Fibroblast of lung (primary cell): ENCODE measurements around the gene POLD3. TPM values are rescaled to one million over a fixed set of nuclear protein-coding genes. Genes with fewer than 3 reads are reported as not detected.

ENCODE experiments used
- DNase-seq, 2 donors: peaks; one replicate each; pipeline versions ENCODE4 v3.0.0 to v3.0.0-alpha.2; 2010; ENCODE audit warnings: low read depth in 2 of 2
- H2AFZ ChIP-seq: 2 replicates; pipeline ENCODE4 v1.5.1; 2012; ENCODE audit warnings: low read length, control low read depth, inconsistent platforms
- H3K27ac ChIP-seq: 2 replicates; pipeline ENCODE4 v1.5.1; 2011; ENCODE audit warnings: low read length, control low read depth; ENCODE audit not compliant: insufficient read depth
- H3K27me3 ChIP-seq: 2 replicates; pipeline ENCODE4 v1.5.1; 2011; ENCODE audit warnings: mild to moderate bottlenecking, low read length; ENCODE audit not compliant: control insufficient read depth, insufficient read depth
- H3K36me3 ChIP-seq: 2 replicates; pipeline ENCODE4 v1.5.1; 2011; ENCODE audit warnings: low read length; ENCODE audit not compliant: control insufficient read depth, insufficient read depth
- H3K4me1 ChIP-seq: 2 replicates; pipeline ENCODE4 v1.5.1; 2011; ENCODE audit warnings: low read length; ENCODE audit not compliant: control insufficient read depth, insufficient read depth; ENCODE audit errors: extremely low read depth
- H3K4me2 ChIP-seq: 2 replicates; pipeline ENCODE4 v1.5.1; 2011; ENCODE audit warnings: low read length, control low read depth; ENCODE audit not compliant: insufficient read depth; ENCODE audit errors: extremely low read depth
- H3K4me3 ChIP-seq, 4 experiments: fragments of 200-600 bp in 1 of 4; sonication (generic) in 1 of 4; replicated peaks in 1 of 4; 2 replicates each; pipeline ENCODE4 v1.5.1; 2011 to 2016; ENCODE audit warnings: low read length in 4 of 4, low read depth in 3 of 4, mild to moderate bottlenecking in 3 of 4, control low read depth in 2 of 4, inconsistent platforms in 1 of 4, mixed read lengths in 1 of 4; ENCODE audit not compliant: insufficient read depth in 1 of 4; ENCODE audit errors: control extremely low read depth in 1 of 4
- H3K79me2 ChIP-seq: 2 replicates; pipeline ENCODE4 v1.5.1; 2012; ENCODE audit warnings: mild to moderate bottlenecking, low read length, inconsistent platforms; ENCODE audit not compliant: control insufficient read depth, insufficient read depth
- H3K9ac ChIP-seq: 2 replicates; pipeline ENCODE4 v1.5.1; 2011; ENCODE audit warnings: mild to moderate bottlenecking, low read length, control low read depth; ENCODE audit not compliant: insufficient read depth
- H3K9me3 ChIP-seq: 2 replicates; pipeline ENCODE4 v1.5.1; 2012; ENCODE audit warnings: low read depth, low read length; ENCODE audit not compliant: control insufficient read depth, insufficient read depth
- H4K20me1 ChIP-seq: 2 replicates; pipeline ENCODE4 v1.5.1; 2011; ENCODE audit warnings: low read length; ENCODE audit not compliant: control insufficient read depth, insufficient read depth; ENCODE audit errors: extremely low read depth
- EZH2 ChIP-seq: IDR thresholded peaks from 2 replicates; pipeline ENCODE4 v1.5.1; 2012; ENCODE audit warnings: low read length, control low read depth, mild to moderate bottlenecking; ENCODE audit errors: missing control alignments
- polyA plus RNA-seq, 2 donors: library from polyadenylated mRNA; depleted of rRNA in 1 of 2; stranded (reverse) in 1 of 2; unstranded in 1 of 2; fragments of >200 nt; gene quantifications; 2 replicates each; pipeline ENCODE4 v1.2.1, GENCODE V29; 2011 to 2012; ENCODE audit warnings: missing spikeins in 1 of 2
- total RNA-seq: library from RNA; depleted of rRNA; stranded (reverse); fragments of >200 nt; gene quantifications from 2 replicates; pipeline ENCODE4 v1.2.1, GENCODE V29; 2014
- TF ChIP-seq, protein P1 (sequence below), 2 donors: IDR thresholded peaks in 1 of 2; conservative IDR thresholded peaks in 1 of 2; 1 replicate in 1 of 2; 2 replicates in 1 of 2; pipeline ENCODE4 v1.5.1; 2011 to 2012; ENCODE audit warnings: low read length in 2 of 2, control low read depth in 1 of 2, inconsistent platforms in 1 of 2, low read depth in 1 of 2, mild to moderate bottlenecking in 1 of 2

Gene POLD3
- total and polyA plus RNA-seq, 2 donors (not counting 1 experiment from before 2014, with no cell fraction given), result 9.1 to 13.7 TPM

DNA sequence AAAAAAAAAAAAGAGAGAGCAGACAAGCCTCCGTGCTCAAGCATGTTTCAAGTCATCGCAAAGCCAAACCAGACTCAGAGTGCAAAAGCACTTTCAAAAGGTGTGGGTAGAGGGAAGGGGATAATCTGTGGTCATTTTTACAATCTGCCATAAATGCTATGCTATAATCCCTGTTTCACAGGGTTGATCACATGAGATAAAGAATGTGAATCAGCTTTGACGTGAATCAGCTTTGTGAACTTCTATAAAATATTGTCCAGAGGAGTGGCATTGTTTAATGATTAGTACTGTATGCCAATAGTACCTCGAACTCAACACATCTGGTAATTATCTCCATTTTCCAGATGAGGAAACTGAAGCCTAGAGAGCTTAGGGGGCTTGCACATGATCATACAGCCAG, 20.0 kb upstream of the POLD3 start:
- H3K4me2 ChIP-seq, result no peak overlapping the region

DNA sequence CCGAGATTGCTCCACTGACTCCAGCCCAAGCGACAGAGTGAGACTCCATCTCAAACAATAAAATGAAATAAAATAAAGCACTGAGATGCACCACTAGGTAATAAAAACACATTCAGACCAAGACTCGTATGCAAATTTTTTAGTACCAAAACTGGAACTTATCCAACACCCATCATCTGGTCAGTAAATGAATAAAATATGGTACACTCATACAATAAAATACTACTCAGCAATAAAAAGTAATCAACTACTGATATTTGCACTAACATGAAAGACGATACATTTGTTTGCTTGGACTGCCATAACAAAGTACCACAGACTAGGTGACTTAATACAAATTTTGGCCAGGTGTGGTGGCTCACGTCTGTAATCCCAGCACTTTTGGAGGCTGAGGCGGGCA, 17.8 kb upstream of the POLD3 start:
- Histone ChIP-seq H2AFZ (no peak overlapping the region), H3K9me3 (no peaks in the 10 kb centered on the region), H3K4me2 (no peak overlapping the region), H3K36me3 (no peaks in the 10 kb centered on the region), H3K79me2 (no peaks in the 10 kb centered on the region), H4K20me1 (no peaks in the 10 kb centered on the region), H3K27ac (no peak overlapping the region), H3K27me3 (peaks cover 3% of the 10 kb centered on the region), H3K4me3 (no peak overlapping the region), H3K9ac (no peak overlapping the region), H3K4me1 (no peaks in the 10 kb centered on the region)
- DNase-seq, result no peak
- no peak for TF ChIP-seq EZH2
- TF ChIP-seq, protein P1, sequence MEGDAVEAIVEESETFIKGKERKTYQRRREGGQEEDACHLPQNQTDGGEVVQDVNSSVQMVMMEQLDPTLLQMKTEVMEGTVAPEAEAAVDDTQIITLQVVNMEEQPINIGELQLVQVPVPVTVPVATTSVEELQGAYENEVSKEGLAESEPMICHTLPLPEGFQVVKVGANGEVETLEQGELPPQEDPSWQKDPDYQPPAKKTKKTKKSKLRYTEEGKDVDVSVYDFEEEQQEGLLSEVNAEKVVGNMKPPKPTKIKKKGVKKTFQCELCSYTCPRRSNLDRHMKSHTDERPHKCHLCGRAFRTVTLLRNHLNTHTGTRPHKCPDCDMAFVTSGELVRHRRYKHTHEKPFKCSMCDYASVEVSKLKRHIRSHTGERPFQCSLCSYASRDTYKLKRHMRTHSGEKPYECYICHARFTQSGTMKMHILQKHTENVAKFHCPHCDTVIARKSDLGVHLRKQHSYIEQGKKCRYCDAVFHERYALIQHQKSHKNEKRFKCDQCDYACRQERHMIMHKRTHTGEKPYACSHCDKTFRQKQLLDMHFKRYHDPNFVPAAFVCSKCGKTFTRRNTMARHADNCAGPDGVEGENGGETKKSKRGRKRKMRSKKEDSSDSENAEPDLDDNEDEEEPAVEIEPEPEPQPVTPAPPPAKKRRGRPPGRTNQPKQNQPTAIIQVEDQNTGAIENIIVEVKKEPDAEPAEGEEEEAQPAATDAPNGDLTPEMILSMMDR (conservative IDR thresholded peaks at IDR 0.05 in 1 of 2, IDR thresholded peaks at IDR 0.05 in 1 of 2; ENCODE audit: low read depth in 1 of 2, low read length in 2 of 2), result no peak

More for the DNA sequence above, 20.0 kb upstream of the POLD3 start:
- Histone ChIP-seq H3K9ac (no peak overlapping the region), H3K27me3 (peaks cover 3% of the 10 kb centered on the region), H4K20me1 (no peaks in the 10 kb centered on the region), H3K9me3 (no peaks in the 10 kb centered on the region), H3K4me3 (no peak overlapping the region), H3K27ac (no peak overlapping the region), H2AFZ (no peak overlapping the region), H3K79me2 (no peaks in the 10 kb centered on the region), H3K4me1 (no peaks in the 10 kb centered on the region), H3K36me3 (no peaks in the 10 kb centered on the region)
- DNase-seq, result no peak
- TF ChIP-seq EZH2, result no peak
- TF ChIP-seq, protein P1 (conservative IDR thresholded peaks at IDR 0.05 in 1 of 2, IDR thresholded peaks at IDR 0.05 in 1 of 2; ENCODE audit: low read depth in 1 of 2, low read length in 2 of 2), result no peak

DNA sequence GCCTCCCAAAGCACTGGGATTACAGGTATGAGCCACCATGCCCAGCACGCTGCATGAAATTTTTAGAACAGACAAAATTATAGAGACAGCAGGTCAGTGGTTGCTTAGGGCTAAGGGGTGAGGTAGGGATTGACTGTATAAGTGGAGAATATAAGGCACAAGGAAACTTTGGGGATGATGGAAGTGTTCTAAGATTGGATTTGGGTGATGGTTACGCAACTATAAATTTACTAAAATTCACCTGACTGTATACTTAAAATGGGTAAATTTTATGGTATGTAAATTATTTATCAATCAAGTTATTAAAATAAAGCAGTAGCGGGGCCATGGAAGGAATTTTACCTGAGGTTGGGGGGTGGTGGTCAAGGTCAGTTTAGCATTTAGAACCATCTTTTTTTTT, 16.4 kb upstream of the POLD3 start:
- no peaks in the 10 kb centered on the region for H3K27me3 ChIP-seq
- no peaks in the 10 kb centered on the region for H3K4me1 ChIP-seq
- no peaks in the 10 kb centered on the region for H3K79me2 ChIP-seq
- no peaks in the 10 kb centered on the region for H4K20me1 ChIP-seq
- no peaks in the 10 kb centered on the region for H3K9me3 ChIP-seq
- H3K36me3 ChIP-seq, result no peaks in the 10 kb centered on the region
- TF ChIP-seq, protein P1 (conservative IDR thresholded peaks at IDR 0.05 in 1 of 2, IDR thresholded peaks at IDR 0.05 in 1 of 2; ENCODE audit: low read depth in 1 of 2, low read length in 2 of 2), result no peak
- no peak for TF ChIP-seq EZH2
- no peak overlapping the region for H3K4me2 ChIP-seq
- H3K4me3 ChIP-seq, result no peak overlapping the region
- H3K9ac ChIP-seq, result no peak overlapping the region
- no peak overlapping the region for H3K27ac ChIP-seq
- DNase-seq, result no peak
- no peak overlapping the region for H2AFZ ChIP-seq
